ENCODE measurements around the gene CRIP1. TPM values are rescaled to one million over a fixed set of nuclear protein-coding genes. Genes with fewer than 3 reads are reported as not detected.

Gene CRIP1
- total and polyA plus RNA-seq, 2 experiments from 2014 or later = 0.80 to 8.4 TPM

- TF ChIP-seq EZH2 (IDR thresholded peaks at IDR 0.05; ENCODE audit: low read depth, unreplicated experiment) (no peak), REST (IDR thresholded peaks at IDR 0.05; ENCODE audit: unreplicated experiment) (no peak)
Measured at GRCh38 chr14:105533811-105534498, 47.3 kb downstream of the CRIP1 start (continued).

GRCh38 chr14:105534586-105534985 is 47.9 kb downstream of the CRIP1 start:
- Histone ChIP-seq H3K4me1 (ENCODE audit: insufficient read depth) (no peaks in the 10 kb centered on the region), H3K79me2 (replicated peaks; ENCODE audit: insufficient read depth) (no peaks in the 10 kb centered on the region), H3K4me3 (no peak overlapping the region), H2AFZ (no peak overlapping the region), H3K27ac (ENCODE audit: low read depth) (no peak overlapping the region), H4K20me1 (replicated peaks; ENCODE audit: insufficient read depth) (no peaks in the 10 kb centered on the region), H3K4me2 (no peak overlapping the region), H3K36me3 (ENCODE audit: insufficient read depth) (no peaks in the 10 kb centered on the region), H3K9me2 (ENCODE audit: insufficient read depth) (no peaks in the 10 kb centered on the region), H3F3A (replicated peaks; ENCODE audit: low read depth) (no peaks in the 10 kb centered on the region), H3K27me3 (ENCODE audit: insufficient read depth) (no peaks in the 10 kb centered on the region)
- Mint-ChIP-seq H3K4me1 (no peaks in the 10 kb centered on the region; the same call in 2 of the 3 replicates), H3K27me3 (ENCODE audit: insufficient read depth, low read depth, poor library complexity) (peaks cover 14% of the 10 kb centered on the region), H3K36me3 (ENCODE audit: low read depth) (peaks cover 17% of the 10 kb centered on the region; the same call in 2 of the 3 replicates), H3K27ac (no peak overlapping the region), H3K4me3 (no peak overlapping the region), H3K9me3 (peaks cover 52% of the 10 kb centered on the region)
- no peak for DNase-seq (ENCODE audit: low spot score)
- no peak for ATAC-seq
- no peak for TF ChIP-seq ZNF114 (CRISPR knock-in tag; IDR thresholded peaks at IDR 0.05)
- TF ChIP-seq STAT1 (IDR thresholded peaks at IDR 0.05; ENCODE audit: unreplicated experiment) = no peak
- no peak for TF ChIP-seq JUNB (IDR thresholded peaks at IDR 0.05; ENCODE audit: unreplicated experiment)
- no peak for TF ChIP-seq CTCF (conservative IDR thresholded peaks at IDR 0.05; ENCODE audit: low read depth in 2 of 2)
- TF ChIP-seq POLR2AphosphoS5 (IDR thresholded peaks at IDR 0.05; ENCODE audit: low read depth) = no peak
- no peak for TF ChIP-seq EZH2 (IDR thresholded peaks at IDR 0.05; ENCODE audit: low read depth, unreplicated experiment)
- no peak for TF ChIP-seq REST (IDR thresholded peaks at IDR 0.05; ENCODE audit: unreplicated experiment)
- TF ChIP-seq ZNF462 (CRISPR knock-in tag; IDR thresholded peaks at IDR 0.05) = no peak
- no peak for TF ChIP-seq EZH2phosphoT487 (IDR thresholded peaks at IDR 0.05; ENCODE audit: unreplicated experiment)

Measured in GM23338 (cell line).